IMR-90 (cell line): ENCODE data around the gene DPAGT1. TPM values are rescaled to one million over a fixed set of nuclear protein-coding genes. Genes with fewer than 3 reads are reported as not detected.

Source experiments
- ATAC-seq: fragments of 200-7000 bp; cut with Tn5 transposase; 2 replicates; pipeline ENCODE4 v1.9.1; 2020; ENCODE audit warnings: low read depth, mild to moderate bottlenecking, moderate library complexity
- BruUV-seq: library from RNA; stranded (reverse); fragments of 400-500 nt; replicated peaks from 2 replicates; lab custom pipeline; 2021; lab: Mats Ljungman, UMichigan
- CTCF ChIA-PET: fragments of 300-600 bp; formaldehyde crosslinking; extraction: SDS; loops from one replicate; lab custom pipeline; 2021; ENCODE audit warnings: antibody characterized with exemption; lab: Yijun Ruan, JAX
- POLR2A ChIA-PET: fragments of 300-600 bp; sonication (Branson Sonifier 250); formaldehyde crosslinking; loops from one replicate; lab custom pipeline; 2022; ENCODE audit warnings: antibody characterized with exemption; ENCODE audit not compliant: unreplicated experiment; lab: Charles Lee
- DNase-seq: peaks from one replicate; pipeline ENCODE4 v3.0.0; 2013
- H2AFZ ChIP-seq: replicated peaks from 2 replicates; pipeline ENCODE3; 2013; ENCODE audit warnings: low read length, mild to moderate bottlenecking; ENCODE audit not compliant: poor library complexity
- H2AK5ac ChIP-seq: 2 replicates; pipeline ENCODE4 v1.6.1; 2013; ENCODE audit warnings: low read depth, low read length, inconsistent platforms
- H2AK9ac ChIP-seq: replicated peaks from 2 replicates; pipeline ENCODE3; 2013; ENCODE audit warnings: mild to moderate bottlenecking, low read depth, low read length, moderate library complexity; ENCODE audit not compliant: poor library complexity
- H2BK120ac ChIP-seq: 2 replicates; pipeline ENCODE4 v1.6.1; 2013; ENCODE audit warnings: low read depth, low read length, inconsistent platforms
- H2BK15ac ChIP-seq: 3 replicates; pipeline ENCODE4 v1.6.1; 2013; ENCODE audit warnings: low read depth, low read length, inconsistent platforms
- H2BK20ac ChIP-seq: 2 replicates; pipeline ENCODE4 v1.6.1; 2013; ENCODE audit warnings: low read depth, mild to moderate bottlenecking, inconsistent platforms, low read length, moderate library complexity
- H2BK5ac ChIP-seq: 2 replicates; pipeline ENCODE4 v1.6.1; 2013; ENCODE audit warnings: mild to moderate bottlenecking, low read depth, low read length, inconsistent platforms; ENCODE audit not compliant: poor library complexity, severe bottlenecking
- H3K14ac ChIP-seq: replicated peaks from 2 replicates; pipeline ENCODE4 v1.6.1; 2013; ENCODE audit warnings: low read depth, low read length, inconsistent platforms
- H3K18ac ChIP-seq: 2 replicates; pipeline ENCODE4 v1.6.1; 2013; ENCODE audit warnings: low read depth, low read length, control low read depth
- H3K23ac ChIP-seq: 2 replicates; pipeline ENCODE4 v1.6.1; 2013; ENCODE audit warnings: low read depth, low read length, inconsistent platforms
- H3K27ac ChIP-seq: 2 replicates; pipeline ENCODE4 v1.5.1; 2013; ENCODE audit warnings: mild to moderate bottlenecking, control low read depth, low read length; ENCODE audit not compliant: insufficient read depth
- H3K27me3 ChIP-seq: 2 replicates; pipeline ENCODE4 v1.6.1; 2013; ENCODE audit warnings: low read length; ENCODE audit not compliant: control insufficient read depth, insufficient read depth
- H3K36me3 ChIP-seq: 2 replicates; pipeline ENCODE4 v1.6.1; 2013; ENCODE audit warnings: low read length, mixed read lengths; ENCODE audit not compliant: control insufficient read depth, insufficient read depth
- H3K4ac ChIP-seq: 2 replicates; pipeline ENCODE4 v1.6.1; 2013; ENCODE audit warnings: low read depth, low read length, inconsistent platforms
- H3K4me1 ChIP-seq: 2 replicates; pipeline ENCODE4 v1.6.1; 2013; ENCODE audit warnings: low read length, mixed read lengths; ENCODE audit not compliant: control insufficient read depth, insufficient read depth
- H3K4me2 ChIP-seq: 2 replicates; pipeline ENCODE4 v1.6.1; 2013; ENCODE audit warnings: low read depth, mild to moderate bottlenecking, control low read depth, low read length, moderate library complexity
- H3K4me3 ChIP-seq: 2 replicates; pipeline ENCODE4 v1.5.1; 2013; ENCODE audit warnings: low read depth, mild to moderate bottlenecking, control low read depth, low read length, moderate library complexity; ENCODE audit not compliant: insufficient read depth
- H3K56ac ChIP-seq: 2 replicates; pipeline ENCODE4 v1.6.1; 2013; ENCODE audit warnings: low read length, inconsistent platforms; ENCODE audit not compliant: insufficient read depth; ENCODE audit errors: extremely low read depth
- H3K79me1 ChIP-seq, 2 experiments: 2 replicates each; pipeline ENCODE4 v1.6.1; 2013; ENCODE audit warnings: low read length in 2 of 2, inconsistent platforms in 1 of 2, low read depth in 1 of 2
- H3K9ac ChIP-seq: 2 replicates; pipeline ENCODE4 v1.6.1; 2013; ENCODE audit warnings: low read depth, low read length, control low read depth
- H3K9me1 ChIP-seq: 2 replicates; pipeline ENCODE4 v1.6.1; 2013; ENCODE audit warnings: low read length, inconsistent platforms; ENCODE audit not compliant: insufficient read depth
- H3K9me3 ChIP-seq: 2 replicates; pipeline ENCODE4 v1.6.1; 2013; ENCODE audit warnings: low read length; ENCODE audit not compliant: control insufficient read depth, insufficient read depth
- H4K20me1 ChIP-seq: 2 replicates; pipeline ENCODE4 v1.6.1; 2013; ENCODE audit warnings: low read length, inconsistent platforms; ENCODE audit not compliant: insufficient read depth
- H4K5ac ChIP-seq: 2 replicates; pipeline ENCODE4 v1.6.1; 2013; ENCODE audit warnings: mild to moderate bottlenecking, low read depth, low read length, control low read depth
- H4K8ac ChIP-seq, 2 experiments: 2 replicates each; pipeline ENCODE4 v1.6.1; 2013; ENCODE audit warnings: low read depth in 2 of 2, low read length in 2 of 2, control low read depth in 1 of 2, inconsistent platforms in 1 of 2
- H4K91ac ChIP-seq: 2 replicates; pipeline ENCODE4 v1.6.1; 2013; ENCODE audit warnings: low read depth, low read length, inconsistent platforms; ENCODE audit not compliant: insufficient read depth
- BHLHE40 ChIP-seq: fragments of 150-350 bp; IDR thresholded peaks from 2 replicates; pipeline ENCODE4 v1.6.1; 2016; ENCODE audit warnings: mild to moderate bottlenecking, low read depth, low read length
- ELK1 ChIP-seq: fragments of 150-350 bp; IDR thresholded peaks from 2 replicates; pipeline ENCODE4 v1.6.1; 2016; ENCODE audit warnings: low read depth, mild to moderate bottlenecking, low read length, moderate library complexity, borderline replicate concordance
- RAD21 ChIP-seq: IDR thresholded peaks from 2 replicates; pipeline ENCODE4 v1.6.1; 2012; ENCODE audit warnings: low read length, improper control_type of control experiment
- WGBS, 2 experiments: methylation state at CpG; one replicate each; pipeline versions ENCODE4 v1.1.5 to v1.1.7; 2013; ENCODE audit warnings: missing lambda C conversion rate in 2 of 2; ENCODE audit not compliant: insufficient read length in 1 of 2; ENCODE audit errors: extremely low coverage in 2 of 2; 5-methylcytosine and 5-hydroxymethylcytosine counted together
- dilution Hi-C: fragments of 300-500 bp; cut with HindIII; formaldehyde crosslinking; loops from one replicate; pipeline ENCODE4 v1.14.3; 2018; ENCODE audit warnings: low sequenced_read_pairs; ENCODE audit not compliant: unreplicated experiment
- in situ Hi-C: fragments of 300-500 bp; cut with MboI; formaldehyde crosslinking; loops from 3 replicates; pipeline ENCODE4 v1.14.3; 2019; ENCODE audit warnings: low sequenced_read_pairs, inconsistent platforms, mixed read lengths
- intact Hi-C: fragments of 100-400 bp; cut with micrococcal nuclease; formaldehyde crosslinking; loops from 2 replicates; pipeline ENCODE4 v1.10.0; 2022
- polyA plus RNA-seq, 3 experiments: library from polyadenylated mRNA; depleted of rRNA; stranded (reverse); fragments of >200 nt; gene quantifications; 2 replicates each; pipeline ENCODE4 v1.2.3, GENCODE V29; 2012; ENCODE audit warnings: low replicate concordance in 1 of 3
- total RNA-seq: library from RNA; depleted of rRNA; stranded (reverse); fragments of >200 nt; gene quantifications from 2 replicates; pipeline ENCODE4 v1.2.3, GENCODE V29; 2012

Gene DPAGT1
- total and polyA plus RNA-seq, 2 of the 4 experiments (the other 2 are of a cell fraction) = 15.2 to 53.4 TPM

DNA sequence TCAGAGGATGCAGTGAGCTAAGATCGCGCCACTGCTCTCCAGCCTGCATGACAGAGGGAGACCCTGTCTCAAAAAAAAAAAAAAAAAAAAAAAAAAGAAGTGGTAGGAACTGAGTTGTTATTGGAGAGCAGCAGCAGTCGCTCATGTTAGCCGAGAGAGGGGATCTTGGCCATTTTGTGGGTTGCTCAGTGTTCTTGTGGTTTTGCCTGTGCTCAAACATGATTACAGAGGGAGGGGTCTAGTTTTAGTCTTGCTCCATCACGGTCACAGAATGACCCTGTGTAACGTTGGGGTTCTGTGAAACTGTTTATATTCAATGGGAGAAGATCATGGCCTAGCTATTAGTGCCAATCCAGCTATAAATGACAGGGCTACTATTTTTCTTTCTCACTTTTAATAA is 1.9 kb downstream of the DPAGT1 start:
- WGBS, 2 experiments = 95% methylated on average over 4 of the region's 6 CpGs; no CpG with 5 or more reads in 1 of the 2 experiments
- no peak overlapping the region for H3K4ac ChIP-seq
- H2BK20ac ChIP-seq = no peak overlapping the region
- H4K8ac ChIP-seq = no peak overlapping the region
- H2BK120ac ChIP-seq = no peak overlapping the region
- H3K56ac ChIP-seq = no peak overlapping the region
- H2AK9ac ChIP-seq = no peak overlapping the region
- H2BK5ac ChIP-seq = no peak overlapping the region
- H4K91ac ChIP-seq = no peak overlapping the region
- TF ChIP-seq ELK1 (no peak), BHLHE40 (no peak), RAD21 (no peak)
- CTCF ChIA-PET = interaction anchor here (0.9 kb wide), 1 partner anchor 32 kb away, joined by 5 read pairs; the partner anchor contains the start of gene VPS11
- no peaks in the 10 kb centered on the region; the same call in 1 of the 2 replicates for H4K20me1 ChIP-seq
- no peaks in the 10 kb centered on the region for H3K27me3 ChIP-seq
- intact Hi-C loops = loop anchor here (10.0 kb wide), 1 partner anchor 375 kb away; no protein-coding TSS in a partner anchor
- peaks cover 18 to 46% of the 10 kb centered on the region in 2 experiments for H3K79me1 ChIP-seq
- BruUV-seq = no TSS peak
- in situ Hi-C loops = loop anchor here (5.0 kb wide), 1 partner anchor 98 kb away; no protein-coding TSS in a partner anchor
- H3K14ac ChIP-seq = no peak overlapping the region
- peaks cover 14% of the 10 kb centered on the region for H3K36me3 ChIP-seq
- ATAC-seq = no peak
- no peak overlapping the region for H3K18ac ChIP-seq
- no peak overlapping the region for H2BK15ac ChIP-seq
- peaks cover 5% of the 10 kb centered on the region for H3K4me1 ChIP-seq
- H3K4me3 ChIP-seq = no peak overlapping the region
- dilution Hi-C loops = no loop called here
- POLR2A ChIA-PET = no interaction called here
- H3K27ac ChIP-seq = no peak overlapping the region
- H3K9me1 ChIP-seq = peaks cover 6% of the 10 kb centered on the region; the same call in 1 of the 2 replicates
- H4K5ac ChIP-seq = no peak overlapping the region
- no peak overlapping the region for H3K23ac ChIP-seq
- no peak overlapping the region for H2AK5ac ChIP-seq
- H3K4me2 ChIP-seq = no peak overlapping the region
- H3K9ac ChIP-seq = no peak overlapping the region
- no peaks in the 10 kb centered on the region for H3K9me3 ChIP-seq
- no peak overlapping the region for H2AFZ ChIP-seq
- no peak for DNase-seq
